NB4 (cell line): ENCODE results near the gene NPPC.

Source experiments
- MYC ChIP-seq: IDR thresholded peaks from 2 replicates; pipeline ENCODE4 v1.6.1; 2011; ENCODE audit warnings: low read depth, low read length
- TF ChIP-seq, protein P1 (sequence below): IDR thresholded peaks from one replicate; pipeline ENCODE4 v1.5.1; 2012; ENCODE audit warnings: low read depth, low read length

DNA sequence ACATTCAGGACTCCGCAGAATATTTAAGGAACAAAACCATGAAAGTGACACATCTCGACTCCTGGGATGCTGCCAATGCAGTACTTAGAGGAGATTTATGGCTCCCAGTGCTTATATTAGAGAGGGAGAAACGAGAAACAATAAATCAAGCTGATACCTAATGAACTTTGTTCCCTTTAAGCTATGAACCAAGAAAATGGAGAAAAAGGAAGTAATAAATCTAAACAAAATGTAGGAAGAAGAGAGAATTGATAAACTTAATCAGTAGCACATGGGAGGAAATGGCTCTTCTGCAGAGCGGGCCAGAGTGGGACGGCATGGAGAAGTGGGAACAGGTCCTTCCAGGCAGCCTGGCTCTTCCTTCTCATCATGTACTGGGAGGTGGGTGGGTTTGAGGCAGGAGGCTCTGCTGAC, 42.7 kb downstream of the NPPC start:
- TF ChIP-seq, protein P1, sequence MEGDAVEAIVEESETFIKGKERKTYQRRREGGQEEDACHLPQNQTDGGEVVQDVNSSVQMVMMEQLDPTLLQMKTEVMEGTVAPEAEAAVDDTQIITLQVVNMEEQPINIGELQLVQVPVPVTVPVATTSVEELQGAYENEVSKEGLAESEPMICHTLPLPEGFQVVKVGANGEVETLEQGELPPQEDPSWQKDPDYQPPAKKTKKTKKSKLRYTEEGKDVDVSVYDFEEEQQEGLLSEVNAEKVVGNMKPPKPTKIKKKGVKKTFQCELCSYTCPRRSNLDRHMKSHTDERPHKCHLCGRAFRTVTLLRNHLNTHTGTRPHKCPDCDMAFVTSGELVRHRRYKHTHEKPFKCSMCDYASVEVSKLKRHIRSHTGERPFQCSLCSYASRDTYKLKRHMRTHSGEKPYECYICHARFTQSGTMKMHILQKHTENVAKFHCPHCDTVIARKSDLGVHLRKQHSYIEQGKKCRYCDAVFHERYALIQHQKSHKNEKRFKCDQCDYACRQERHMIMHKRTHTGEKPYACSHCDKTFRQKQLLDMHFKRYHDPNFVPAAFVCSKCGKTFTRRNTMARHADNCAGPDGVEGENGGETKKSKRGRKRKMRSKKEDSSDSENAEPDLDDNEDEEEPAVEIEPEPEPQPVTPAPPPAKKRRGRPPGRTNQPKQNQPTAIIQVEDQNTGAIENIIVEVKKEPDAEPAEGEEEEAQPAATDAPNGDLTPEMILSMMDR = no peak
- TF ChIP-seq MYC = no peak
